GM12878 (cell line): Measurements from ENCODE around the gene CCNY. TPM values are rescaled to one million over a fixed set of nuclear protein-coding genes. Genes with fewer than 3 reads are reported as not detected.

Experiments used
- ATAC-seq: fragments of 200-7000 bp; cut with Tn5 transposase; 3 replicates; pipeline ENCODE4 v1.9.1; 2020; ENCODE audit warnings: mild to moderate bottlenecking, moderate library complexity
- BruUV-seq: library from RNA; stranded (reverse); fragments of 400-500 nt; replicated peaks from 2 replicates; lab custom pipeline; 2021; lab: Mats Ljungman, UMichigan
- CTCF ChIA-PET: fragments of 300-600 bp; sonication (Branson Sonifier 250); formaldehyde crosslinking; extraction: SDS; loops from one replicate; lab custom pipeline; 2021; ENCODE audit warnings: inconsistent platforms; lab: Yijun Ruan, JAX
- POLR2A ChIA-PET: fragments of 350-600 bp; formaldehyde crosslinking; extraction: SDS; loops from one replicate; lab custom pipeline; 2021; ENCODE audit warnings: inconsistent platforms; lab: Charles Lee
- RAD21 ChIA-PET: fragments of 300-600 bp; sonication (Branson Sonifier 250); formaldehyde crosslinking; loops from one replicate; lab custom pipeline; 2023; ENCODE audit warnings: antibody characterized with exemption; ENCODE audit not compliant: unreplicated experiment; lab: Charles Lee
- SMC1A ChIA-PET: fragments of 300-600 bp; sonication (Branson Sonifier 250); formaldehyde crosslinking; loops from one replicate; lab custom pipeline; 2023; ENCODE audit not compliant: unreplicated experiment, uncharacterized antibody; lab: Charles Lee
- DNase-seq: peaks from one replicate; pipeline ENCODE4 v3.0.0-alpha.2; 2011; ENCODE audit warnings: low read depth, low spot score
- FAIRE-seq: peaks from 3 replicates; lab custom pipeline; 2011; peaks lifted over from hg19 to GRCh38; lab: Jason Lieb, UNC
- H2AFZ ChIP-seq: 2 replicates; pipeline ENCODE4 v1.6.0; 2011; ENCODE audit warnings: low read depth, low read length, control low read depth; ENCODE audit not compliant: control insufficient read depth
- H3K27ac ChIP-seq: 2 replicates; pipeline ENCODE4 v1.5.1; 2011; ENCODE audit warnings: control low read depth; ENCODE audit not compliant: control insufficient read depth, insufficient read depth
- H3K27me3 ChIP-seq, 2 experiments: replicated peaks in 1 of 2; 2 replicates each; pipeline versions ENCODE4 v1.6.0 to v1.6.1; 2011; ENCODE audit warnings: low read length in 1 of 2; ENCODE audit not compliant: control insufficient read depth in 2 of 2, insufficient read depth in 2 of 2
- H3K36me3 ChIP-seq, 2 experiments: 2 replicates each; pipeline ENCODE4 v1.5.1; 2011; ENCODE audit warnings: low read length in 1 of 2; ENCODE audit not compliant: control insufficient read depth in 2 of 2, insufficient read depth in 2 of 2
- H3K4me1 ChIP-seq: 2 replicates; pipeline ENCODE4 v1.6.1; 2011; ENCODE audit warnings: mild to moderate bottlenecking, low read length, moderate library complexity, mixed read lengths; ENCODE audit not compliant: control insufficient read depth, insufficient read depth
- H3K4me2 ChIP-seq: 2 replicates; pipeline ENCODE4 v1.6.0; 2011; ENCODE audit warnings: control low read depth; ENCODE audit not compliant: control insufficient read depth, insufficient read depth
- H3K4me3 ChIP-seq: fragments of 200-600 bp; sonication (generic); 2 replicates; pipeline ENCODE4 v1.5.1; 2016
- H3K79me2 ChIP-seq: 2 replicates; pipeline ENCODE4 v1.6.0; 2011; ENCODE audit warnings: low read length; ENCODE audit not compliant: control insufficient read depth, insufficient read depth
- H3K9ac ChIP-seq: 2 replicates; pipeline ENCODE4 v1.8.0; 2011; ENCODE audit warnings: low read length, control low read depth, mixed read lengths; ENCODE audit not compliant: control insufficient read depth, insufficient read depth
- H3K9me3 ChIP-seq: replicated peaks from 3 replicates; pipeline ENCODE4 v1.5.1; 2011; ENCODE audit warnings: mild to moderate bottlenecking, low read length; ENCODE audit not compliant: control insufficient read depth, insufficient read depth
- H4K20me1 ChIP-seq: 2 replicates; pipeline ENCODE4 v1.6.0; 2011; ENCODE audit not compliant: control insufficient read depth, insufficient read depth
- JUNB ChIP-seq: IDR thresholded peaks from 2 replicates; pipeline ENCODE4 v1.6.1; 2016; ENCODE audit warnings: antibody characterized with exemption, mild to moderate bottlenecking
- RB1 ChIP-seq: fragments of 450-650 bp; formaldehyde crosslinking; IDR thresholded peaks from 2 replicates; pipeline ENCODE4 v1.6.1; 2017; ENCODE audit warnings: mild to moderate bottlenecking, borderline replicate concordance
- SMAD5 ChIP-seq: IDR thresholded peaks from 2 replicates; pipeline ENCODE4 v1.6.1; 2016; ENCODE audit warnings: antibody characterized with exemption, low read depth
- TCF7 ChIP-seq: IDR thresholded peaks from 2 replicates; pipeline ENCODE4 v1.6.1; 2014; ENCODE audit warnings: antibody characterized with exemption, borderline replicate concordance
- WGBS: methylation state at CpG from one replicate; pipeline ENCODE4 v1.1.6; 2016; ENCODE audit warnings: low lambda C conversion rate; ENCODE audit not compliant: insufficient replicate concordance, insufficient coverage; ENCODE audit errors: missing lambda C conversion rate; 5-methylcytosine and 5-hydroxymethylcytosine counted together
- in situ Hi-C: fragments of 300-500 bp; cut with MboI; formaldehyde crosslinking; loops from 9 replicates; pipeline ENCODE4 v1.14.3; 2018; ENCODE audit warnings: mixed read lengths
- intact Hi-C: fragments of 100-400 bp; cut with micrococcal nuclease; formaldehyde crosslinking; loops from one replicate; pipeline ENCODE4 v1.14.2; 2022; ENCODE audit not compliant: unreplicated experiment
- polyA plus RNA-seq, 11 experiments: library from polyadenylated mRNA; depleted of rRNA in 4 of 11; unstranded in 6 of 11; stranded (reverse) in 5 of 11; fragments of >200 nt; fragmentation: Nextera tagmentation in 4 of 11; fragmentation: Illumina TruSeq in 1 of 11; extraction: Ambion mirVana in 4 of 11; extraction: Trizol in 1 of 11; gene quantifications; 1 replicate in 1 of 11; 2 replicates in 10 of 11; pipeline versions ENCODE4 v1.2.1 to v1.2.3, GENCODE V29; 2011 to 2016; ENCODE audit warnings: inconsistent platforms in 2 of 11, missing spikeins in 2 of 11, low read depth in 1 of 11
- total RNA-seq, 4 experiments: library from RNA; depleted of rRNA in 3 of 4; stranded (reverse); fragments of >200 nt in 3 of 4; fragmentation: Illumina TruSeq in 1 of 4; extraction: Trizol in 1 of 4; gene quantifications; 2 replicates each; pipeline versions ENCODE4 v1.2.1 to v1.2.3, GENCODE V29; 2013 to 2021

CCNY gene
- total and polyA plus RNA-seq, 10 of the 15 experiments (the other 5 are each of a cell fraction or from before 2014, with no cell fraction given), result 3.6 to 50.0 (median 26.1) TPM

GRCh38 chr10:35558276-35558675 is 222.0 kb downstream of the CCNY start:
- intact Hi-C loops, result no loop called here
- Histone ChIP-seq H3K36me3 (peaks cover 0 to 6% of the 10 kb centered on the region in 2 experiments; a peak in 2 of 4 replicates), H3K9ac (no peak overlapping the region), H3K27me3 (no peaks in the 10 kb centered on the region)
- in situ Hi-C loops, result no loop called here
- RAD21 ChIA-PET, result no interaction called here
- no peak for ATAC-seq
- TF ChIP-seq TCF7 (no peak), JUNB (no peak), SMAD5 (no peak)
- TF ChIP-seq, all 136 proteins: peak for 0
- DNase-seq (no peak), FAIRE-seq (no peak)
- no peak overlapping the region for H3K27ac ChIP-seq
- peaks cover 3% of the 10 kb centered on the region; the same call in 1 of the 2 replicates for H4K20me1 ChIP-seq
- CTCF ChIA-PET, result no interaction called here
- no peak overlapping the region for H2AFZ ChIP-seq
- SMC1A ChIA-PET, result no interaction called here
- WGBS, result 63% methylated on average over 1 of the region's 1 CpG
- BruUV-seq, result no TSS peak
- peaks cover 7% of the 10 kb centered on the region for H3K4me1 ChIP-seq
- no peak overlapping the region for H3K4me3 ChIP-seq
- POLR2A ChIA-PET, result no interaction called here
- no peaks in the 10 kb centered on the region for H3K79me2 ChIP-seq
- no peak overlapping the region for H3K4me2 ChIP-seq
- no peaks in the 10 kb centered on the region for H3K9me3 ChIP-seq

- peaks cover 0 to 2% of the 10 kb centered on the region in 2 experiments; a peak in 2 of 4 replicates for H3K36me3 ChIP-seq
- intact Hi-C loops, result no loop called here
- no peaks in the 10 kb centered on the region for H3K27me3 ChIP-seq
- H3K9ac ChIP-seq, result no peak overlapping the region
- no peaks in the 10 kb centered on the region for H3K79me2 ChIP-seq
- 96% methylated on average over 5 of the region's 5 CpGs for WGBS
- peaks cover 9% of the 10 kb centered on the region for H3K4me1 ChIP-seq
- no peak overlapping the region for H3K4me3 ChIP-seq
- H3K4me2 ChIP-seq, result no peak overlapping the region
- no TSS peak for BruUV-seq
- SMC1A ChIA-PET, result no interaction called here
- no peak overlapping the region for H3K27ac ChIP-seq
- H3K9me3 ChIP-seq, result no peaks in the 10 kb centered on the region
- peaks cover 3% of the 10 kb centered on the region; the same call in 1 of the 2 replicates for H4K20me1 ChIP-seq
- in situ Hi-C loops, result no loop called here
- DNase-seq (no peak), FAIRE-seq (no peak), ATAC-seq (no peak)
- POLR2A ChIA-PET, result no interaction called here
- CTCF ChIA-PET, result no interaction called here
- H2AFZ ChIP-seq, result no peak overlapping the region
- RAD21 ChIA-PET, result no interaction called here
- TF ChIP-seq RB1, result no peak
Measured at GRCh38 chr10:35559416-35559815, 223.1 kb downstream of the CCNY start.
